Keratinocyte (primary cell): ENCODE results near the gene NCOA3. TPM values are rescaled to one million over a fixed set of nuclear protein-coding genes. Genes with fewer than 3 reads are reported as not detected.

Source experiments
- DNase-seq: peaks from one replicate; pipeline ENCODE4 v3.0.0-alpha.2; 2011; ENCODE audit warnings: low read depth, missing footprints, low spot score
- FAIRE-seq: peaks from 2 replicates; lab custom pipeline; 2011; peaks lifted over from hg19 to GRCh38; lab: Jason Lieb, UNC
- H2AFZ ChIP-seq: 2 replicates; pipeline ENCODE4 v1.6.0; 2012; ENCODE audit warnings: low read length, control low read depth, inconsistent platforms; ENCODE audit not compliant: control insufficient read depth
- H3K27ac ChIP-seq: 2 replicates; pipeline ENCODE4 v1.5.1; 2011; ENCODE audit warnings: low read length; ENCODE audit not compliant: control insufficient read depth, insufficient read depth
- H3K27me3 ChIP-seq: 3 replicates; pipeline ENCODE4 v1.6.0; 2011; ENCODE audit warnings: low read length; ENCODE audit not compliant: control insufficient read depth, insufficient read depth; ENCODE audit errors: extremely low read depth
- H3K36me3 ChIP-seq, 2 experiments: 2 replicates in 1 of 2; 3 replicates in 1 of 2; pipeline ENCODE4 v1.5.1; 2011; ENCODE audit warnings: low read length in 2 of 2, mild to moderate bottlenecking in 1 of 2; ENCODE audit not compliant: control insufficient read depth in 2 of 2, insufficient read depth in 2 of 2; ENCODE audit errors: extremely low read depth in 1 of 2
- H3K4me1 ChIP-seq: 3 replicates; pipeline ENCODE4 v1.5.1; 2011; ENCODE audit warnings: low read length; ENCODE audit not compliant: control insufficient read depth, insufficient read depth; ENCODE audit errors: extremely low read depth
- H3K4me2 ChIP-seq: 3 replicates; pipeline ENCODE4 v1.6.0; 2011; ENCODE audit warnings: low read depth, low read length; ENCODE audit not compliant: control insufficient read depth, insufficient read depth; ENCODE audit errors: extremely low read depth
- H3K4me3 ChIP-seq, 3 experiments: fragments of 200-600 bp in 1 of 3; sonication (generic) in 1 of 3; 2 replicates in 2 of 3; 3 replicates in 1 of 3; pipeline ENCODE4 v1.5.1; 2011 to 2016; ENCODE audit warnings: low read length in 3 of 3, mild to moderate bottlenecking in 3 of 3, control low read depth in 2 of 3, inconsistent platforms in 1 of 3, low read depth in 1 of 3, mixed read lengths in 1 of 3, mixed run types in 1 of 3, moderate library complexity in 1 of 3; ENCODE audit not compliant: control insufficient read depth in 2 of 3, insufficient read depth in 2 of 3; ENCODE audit errors: extremely low read depth in 1 of 3
- H3K79me2 ChIP-seq: 2 replicates; pipeline ENCODE4 v1.6.0; 2012; ENCODE audit warnings: low read length; ENCODE audit not compliant: control insufficient read depth, insufficient read depth
- H3K9ac ChIP-seq: 3 replicates; pipeline ENCODE4 v1.6.0; 2011; ENCODE audit warnings: low read length; ENCODE audit not compliant: control insufficient read depth, insufficient read depth; ENCODE audit errors: extremely low read depth
- H3K9me1 ChIP-seq: 3 replicates; pipeline ENCODE4 v1.6.0; 2011; ENCODE audit warnings: low read length; ENCODE audit not compliant: control insufficient read depth, insufficient read depth; ENCODE audit errors: extremely low read depth
- H3K9me3 ChIP-seq: 2 replicates; pipeline ENCODE4 v1.5.1; 2012; ENCODE audit warnings: low read depth, low read length; ENCODE audit not compliant: control insufficient read depth
- H4K20me1 ChIP-seq: 3 replicates; pipeline ENCODE4 v1.6.0; 2011; ENCODE audit warnings: low read length; ENCODE audit not compliant: control insufficient read depth, insufficient read depth; ENCODE audit errors: extremely low read depth
- EZH2 ChIP-seq: IDR thresholded peaks from one replicate; pipeline ENCODE4 v1.6.1; 2012; ENCODE audit warnings: inconsistent platforms, mild to moderate bottlenecking, low read length, moderate library complexity
- dilution Hi-C: fragments of 300-500 bp; cut with MboI; formaldehyde crosslinking; loops from one replicate; pipeline ENCODE4 v1.7.0; 2020; ENCODE audit warnings: low sequenced_read_pairs; ENCODE audit not compliant: extremely low pct_ligation_motif_present
- polyA plus RNA-seq, 5 experiments: library from polyadenylated mRNA; depleted of rRNA in 3 of 5; stranded (reverse) in 3 of 5; stranded (forward) in 1 of 5; unstranded in 1 of 5; fragments of >200 nt; gene quantifications; 1 replicate in 1 of 5; 2 replicates in 3 of 5; 3 replicates in 1 of 5; pipeline versions ENCODE4 v1.2.1 to v1.2.3, GENCODE V29; 2011 to 2012; ENCODE audit warnings: missing spikeins in 2 of 5, low read depth in 1 of 5, low replicate concordance in 1 of 5
- TF ChIP-seq, protein P1 (sequence below), 3 experiments: IDR thresholded peaks in 1 of 3; conservative IDR thresholded peaks in 1 of 3; optimal IDR thresholded peaks in 1 of 3; 2 replicates in 2 of 3; 3 replicates in 1 of 3; pipeline versions ENCODE3 to v1.5.1; 2011; ENCODE audit warnings: low read length in 3 of 3, mild to moderate bottlenecking in 3 of 3, moderate library complexity in 2 of 3, control low read depth in 1 of 3, inconsistent platforms in 1 of 3; ENCODE audit not compliant: insufficient read depth in 2 of 3; ENCODE audit errors: extremely low read depth in 1 of 3

The NCOA3 gene
- polyA plus RNA-seq, 1 donor (not counting 4 experiments of a cell fraction or from before 2014, with no cell fraction given): 25.8 TPM

DNA sequence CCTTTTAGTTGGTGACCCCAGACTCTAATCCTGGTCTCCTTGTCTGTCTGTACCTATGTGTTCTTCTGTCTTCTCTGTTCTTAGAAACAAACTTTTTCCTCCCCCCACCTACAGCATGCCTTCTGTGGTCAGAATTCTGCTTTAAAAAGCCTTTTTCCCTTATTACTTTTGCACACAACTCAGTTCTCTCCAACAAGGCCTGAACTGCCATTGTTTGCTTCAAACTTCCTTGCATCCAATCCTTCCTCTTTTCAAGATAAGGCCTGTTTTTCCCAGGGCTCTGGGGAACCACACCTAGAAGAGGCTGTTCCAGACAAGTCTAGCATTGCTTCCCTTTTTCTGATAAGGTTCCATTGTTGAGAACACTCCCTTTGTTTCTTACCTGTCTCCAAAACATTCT, 22.2 kb upstream of the NCOA3 start:
- no peaks in the 10 kb centered on the region for H3K79me2 ChIP-seq
- H3K36me3 ChIP-seq: no peaks in the 10 kb centered on the region
- peak overlapping the region; percentile 56 for H3K27ac ChIP-seq
- no peaks in the 10 kb centered on the region for H3K27me3 ChIP-seq
- dilution Hi-C loops: no loop called here
- H2AFZ ChIP-seq: peak overlapping the region; percentile 78
- DNase-seq (no peak), FAIRE-seq (peak; percentile 75)
- TF ChIP-seq, protein P1, sequence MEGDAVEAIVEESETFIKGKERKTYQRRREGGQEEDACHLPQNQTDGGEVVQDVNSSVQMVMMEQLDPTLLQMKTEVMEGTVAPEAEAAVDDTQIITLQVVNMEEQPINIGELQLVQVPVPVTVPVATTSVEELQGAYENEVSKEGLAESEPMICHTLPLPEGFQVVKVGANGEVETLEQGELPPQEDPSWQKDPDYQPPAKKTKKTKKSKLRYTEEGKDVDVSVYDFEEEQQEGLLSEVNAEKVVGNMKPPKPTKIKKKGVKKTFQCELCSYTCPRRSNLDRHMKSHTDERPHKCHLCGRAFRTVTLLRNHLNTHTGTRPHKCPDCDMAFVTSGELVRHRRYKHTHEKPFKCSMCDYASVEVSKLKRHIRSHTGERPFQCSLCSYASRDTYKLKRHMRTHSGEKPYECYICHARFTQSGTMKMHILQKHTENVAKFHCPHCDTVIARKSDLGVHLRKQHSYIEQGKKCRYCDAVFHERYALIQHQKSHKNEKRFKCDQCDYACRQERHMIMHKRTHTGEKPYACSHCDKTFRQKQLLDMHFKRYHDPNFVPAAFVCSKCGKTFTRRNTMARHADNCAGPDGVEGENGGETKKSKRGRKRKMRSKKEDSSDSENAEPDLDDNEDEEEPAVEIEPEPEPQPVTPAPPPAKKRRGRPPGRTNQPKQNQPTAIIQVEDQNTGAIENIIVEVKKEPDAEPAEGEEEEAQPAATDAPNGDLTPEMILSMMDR (optimal IDR thresholded peaks at IDR 0.05 in 1 of 3, IDR thresholded peaks at IDR 0.05 in 1 of 3, conservative IDR thresholded peaks at IDR 0.05 in 1 of 3; ENCODE audit: extremely low read depth in 1 of 3, insufficient read depth in 2 of 3, low read length in 3 of 3): no peak
- TF ChIP-seq EZH2: no peak
- no peaks in the 10 kb centered on the region for H3K9me1 ChIP-seq
- H3K9me3 ChIP-seq: no peaks in the 10 kb centered on the region
- H3K9ac ChIP-seq: no peak overlapping the region
- peaks cover 21% of the 10 kb centered on the region for H3K4me1 ChIP-seq
- H3K4me3 ChIP-seq: no peak overlapping the region
- H4K20me1 ChIP-seq: no peaks in the 10 kb centered on the region
- H3K4me2 ChIP-seq: peak overlapping the region; percentile 53

DNA sequence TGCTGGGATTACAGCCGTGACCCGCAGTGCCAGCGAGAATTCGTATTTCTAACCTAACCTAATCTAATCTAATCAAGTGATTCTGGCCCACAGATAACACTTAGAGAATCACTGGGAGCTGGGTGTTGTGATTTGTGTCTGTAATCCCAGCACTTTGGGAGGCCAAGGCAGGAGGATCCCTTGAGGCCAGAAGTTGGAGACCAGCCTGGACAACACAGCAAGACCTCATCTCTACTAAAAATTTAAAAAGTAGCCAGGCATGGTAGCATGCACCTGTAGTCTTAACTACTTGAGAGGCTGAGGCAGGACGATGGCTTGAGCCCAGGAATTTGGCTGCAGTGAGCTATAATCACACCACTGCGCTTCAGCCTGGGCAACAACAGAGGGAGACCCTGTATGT, 21.4 kb upstream of the NCOA3 start:
- TF ChIP-seq, protein P1 (optimal IDR thresholded peaks at IDR 0.05 in 1 of 3, IDR thresholded peaks at IDR 0.05 in 1 of 3, conservative IDR thresholded peaks at IDR 0.05 in 1 of 3; ENCODE audit: extremely low read depth in 1 of 3, insufficient read depth in 2 of 3, low read length in 3 of 3): no peak
- TF ChIP-seq EZH2: no peak
- Histone ChIP-seq H3K27me3 (no peaks in the 10 kb centered on the region), H3K9me1 (no peaks in the 10 kb centered on the region), H3K9me3 (no peaks in the 10 kb centered on the region), H4K20me1 (no peaks in the 10 kb centered on the region), H3K4me3 (no peak overlapping the region), H3K27ac (peak overlapping the region; percentile 24), H3K36me3 (no peaks in the 10 kb centered on the region), H3K4me2 (no peak overlapping the region), H2AFZ (no peak overlapping the region), H3K4me1 (peaks cover 21% of the 10 kb centered on the region), H3K9ac (no peak overlapping the region), H3K79me2 (no peaks in the 10 kb centered on the region)
- no peak for FAIRE-seq
- DNase-seq: no peak
- dilution Hi-C loops: no loop called here
